Thoracic aorta (tissue), 2 donors: Measurements from ENCODE around the gene FBXO8. TPM values are rescaled to one million over a fixed set of nuclear protein-coding genes. Genes with fewer than 3 reads are reported as not detected.
A peak's percentile ranks its signal among the peaks of the same experiment; 100 is the strongest.

Source experiments
- ATAC-seq: fragments of 150-250 bp; one replicate; pipeline ENCODE4 v1.8.0; 2017; ENCODE audit warnings: low read depth; ENCODE audit not compliant: insufficient number of reproducible peaks, low FRiP score
- DNase-seq: peaks from one replicate; pipeline ENCODE4 v3.0.0-alpha.2; 2020; ENCODE audit warnings: low spot score
- H3K27ac ChIP-seq, 2 donors: fragments of 200-600 bp; sonication (generic); 1 replicate in 1 of 2; 2 replicates in 1 of 2; pipeline ENCODE4 v1.5.1; 2016; ENCODE audit warnings: mild to moderate bottlenecking in 2 of 2, moderate library complexity in 2 of 2
- H3K27me3 ChIP-seq: fragments of 200-600 bp; sonication (generic); replicated peaks from 2 replicates; pipeline ENCODE4 v1.6.0; 2016; ENCODE audit warnings: mild to moderate bottlenecking; ENCODE audit not compliant: insufficient read depth
- H3K36me3 ChIP-seq: fragments of 200-600 bp; sonication (generic); one replicate; pipeline ENCODE4 v1.5.1; 2016
- H3K4me1 ChIP-seq, 2 donors: fragments of 200-600 bp; sonication (generic); 1 replicate in 1 of 2; 2 replicates in 1 of 2; pipeline versions ENCODE4 v1.5.1 to v1.6.0; 2016; ENCODE audit warnings: low read depth in 2 of 2, mild to moderate bottlenecking in 1 of 2; ENCODE audit not compliant: control insufficient read depth in 1 of 2
- H3K4me3 ChIP-seq: fragments of 200-600 bp; sonication (generic); 2 replicates; pipeline ENCODE4 v1.5.1; 2016; ENCODE audit warnings: mild to moderate bottlenecking
- H3K9me3 ChIP-seq: fragments of 200-600 bp; sonication (generic); 2 replicates; pipeline ENCODE4 v1.5.1; 2016
- CTCF ChIP-seq: fragments of 200-600 bp; sonication (generic); IDR thresholded peaks from one replicate; pipeline ENCODE4 v1.5.1; 2019; ENCODE audit warnings: antibody characterized with exemption
- total RNA-seq, 2 donors: library from RNA; depleted of rRNA; stranded (reverse); fragments of >200 nt; gene quantifications; one replicate each; pipeline versions ENCODE4 v1.1.0 to v1.2.3, GENCODE V29; 2016

Gene FBXO8
- total RNA-seq, 2 donors from 2014 or later: 19.6 to 25.5 TPM

DNA sequence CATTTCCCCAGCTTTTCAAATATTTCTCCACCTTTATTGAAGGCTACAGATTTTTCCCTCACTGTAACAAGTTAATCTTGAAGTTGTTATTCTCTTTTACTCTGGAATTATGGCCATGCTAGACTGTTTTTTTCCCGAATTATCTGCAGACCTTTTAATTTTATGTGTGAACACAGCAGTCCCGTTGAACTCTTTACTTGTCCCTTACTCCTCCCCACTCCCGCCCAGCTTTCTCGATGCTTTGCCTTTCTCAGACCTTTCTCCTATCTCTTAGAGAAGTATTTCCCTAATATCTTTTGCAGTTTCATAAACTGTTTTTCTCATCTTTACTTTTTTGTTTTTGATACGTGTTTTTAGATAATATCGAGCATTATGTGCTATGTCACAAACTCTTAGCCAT, 1.0 kb upstream of the FBXO8 start:
- Histone ChIP-seq H3K9me3 (no peaks in the 10 kb centered on the region), H3K4me1 (peaks cover 8 to 34% of the 10 kb centered on the region in 2 donors), H3K27ac (peak overlapping the region; percentile 94 to 99), H3K4me3 (peak overlapping the region; percentile 85), H3K36me3 (no peaks in the 10 kb centered on the region), H3K27me3 (no peaks in the 10 kb centered on the region)
- DNase-seq (no peak), ATAC-seq (no peak)
- TF ChIP-seq CTCF: no peak

- TF ChIP-seq CTCF: no peak
- Histone ChIP-seq H3K27ac (peak overlapping the region; percentile 94 to 99), H3K4me1 (peaks cover 8 to 34% of the 10 kb centered on the region in 2 donors), H3K9me3 (no peaks in the 10 kb centered on the region), H3K27me3 (no peaks in the 10 kb centered on the region), H3K36me3 (no peaks in the 10 kb centered on the region), H3K4me3 (peak overlapping the region; percentile 85)
- DNase-seq (peak; percentile 58), ATAC-seq (peak; percentile 98)
Measured at GRCh38 chr4:174282836-174283506, 496 bp downstream of the FBXO8 start.

- TF ChIP-seq CTCF: no peak
- Histone ChIP-seq H3K4me3 (no peak overlapping the region), H3K36me3 (no peaks in the 10 kb centered on the region), H3K27me3 (no peaks in the 10 kb centered on the region), H3K27ac (no peak overlapping the region), H3K4me1 (peaks cover 8 to 36% of the 10 kb centered on the region in 2 donors), H3K9me3 (no peaks in the 10 kb centered on the region)
- no peak for ATAC-seq
- no peak for DNase-seq
Measured at GRCh38 chr4:174281901-174282300, 1.6 kb downstream of the FBXO8 start.

GRCh38 chr4:174281182-174281737, 2.2 kb downstream of the FBXO8 start:
- Histone ChIP-seq H3K27ac (no peak overlapping the region), H3K4me3 (no peak overlapping the region), H3K27me3 (no peaks in the 10 kb centered on the region), H3K36me3 (no peaks in the 10 kb centered on the region), H3K9me3 (no peaks in the 10 kb centered on the region), H3K4me1 (peaks cover 8 to 36% of the 10 kb centered on the region in 2 donors)
- DNase-seq (no peak), ATAC-seq (no peak)
- no peak for TF ChIP-seq CTCF

DNA sequence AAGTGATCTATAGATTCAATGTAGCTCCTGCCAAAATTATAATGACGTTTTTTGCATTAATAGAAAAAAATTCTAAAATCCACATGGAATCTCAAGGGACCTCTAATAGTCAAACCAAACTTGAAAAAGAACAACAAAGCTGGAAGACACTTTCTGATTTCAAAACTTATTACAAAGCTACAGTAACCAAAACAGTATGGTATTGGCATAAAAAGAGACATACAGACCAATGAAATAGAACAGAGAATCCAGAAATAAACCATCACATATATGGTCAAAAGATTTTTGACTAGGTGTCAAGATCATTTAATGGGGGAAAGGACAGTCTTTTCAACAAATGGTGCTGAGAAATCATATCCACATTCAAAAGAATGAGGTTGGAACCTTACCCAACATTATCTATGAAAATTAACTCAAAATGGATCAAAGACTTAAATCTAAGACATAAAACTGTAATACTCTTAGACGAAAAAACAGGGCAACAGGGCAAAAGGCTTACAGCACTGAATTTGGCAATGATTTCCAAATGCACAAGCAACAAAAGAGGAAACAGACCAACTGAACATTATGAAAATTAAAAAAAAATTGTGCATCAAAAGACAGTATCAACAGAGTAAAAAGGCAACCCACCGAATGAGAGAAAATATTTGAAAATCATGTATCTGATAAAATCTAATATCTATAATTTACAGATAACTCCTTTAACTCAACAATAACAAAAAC, 3.9 kb downstream of the FBXO8 start:
- no peak overlapping the region for H3K27ac ChIP-seq
- H3K4me3 ChIP-seq: no peak overlapping the region
- no peaks in the 10 kb centered on the region for H3K27me3 ChIP-seq
- no peaks in the 10 kb centered on the region for H3K9me3 ChIP-seq
- no peaks in the 10 kb centered on the region for H3K36me3 ChIP-seq
- no peak for DNase-seq
- H3K4me1 ChIP-seq: peaks cover 3 to 25% of the 10 kb centered on the region in 2 donors
- no peak for ATAC-seq
- no peak for TF ChIP-seq CTCF
